HG03095 (cell line): ENCODE measurements around the gene GGA2.

Source experiments
- ATAC-seq: cut with Tn5 transposase; IDR thresholded peaks from one replicate; pipeline ENCODE4 v1.9.1; 2021; ENCODE audit warnings: moderate library complexity; ENCODE audit not compliant: unreplicated experiment

Gene GGA2

DNA sequence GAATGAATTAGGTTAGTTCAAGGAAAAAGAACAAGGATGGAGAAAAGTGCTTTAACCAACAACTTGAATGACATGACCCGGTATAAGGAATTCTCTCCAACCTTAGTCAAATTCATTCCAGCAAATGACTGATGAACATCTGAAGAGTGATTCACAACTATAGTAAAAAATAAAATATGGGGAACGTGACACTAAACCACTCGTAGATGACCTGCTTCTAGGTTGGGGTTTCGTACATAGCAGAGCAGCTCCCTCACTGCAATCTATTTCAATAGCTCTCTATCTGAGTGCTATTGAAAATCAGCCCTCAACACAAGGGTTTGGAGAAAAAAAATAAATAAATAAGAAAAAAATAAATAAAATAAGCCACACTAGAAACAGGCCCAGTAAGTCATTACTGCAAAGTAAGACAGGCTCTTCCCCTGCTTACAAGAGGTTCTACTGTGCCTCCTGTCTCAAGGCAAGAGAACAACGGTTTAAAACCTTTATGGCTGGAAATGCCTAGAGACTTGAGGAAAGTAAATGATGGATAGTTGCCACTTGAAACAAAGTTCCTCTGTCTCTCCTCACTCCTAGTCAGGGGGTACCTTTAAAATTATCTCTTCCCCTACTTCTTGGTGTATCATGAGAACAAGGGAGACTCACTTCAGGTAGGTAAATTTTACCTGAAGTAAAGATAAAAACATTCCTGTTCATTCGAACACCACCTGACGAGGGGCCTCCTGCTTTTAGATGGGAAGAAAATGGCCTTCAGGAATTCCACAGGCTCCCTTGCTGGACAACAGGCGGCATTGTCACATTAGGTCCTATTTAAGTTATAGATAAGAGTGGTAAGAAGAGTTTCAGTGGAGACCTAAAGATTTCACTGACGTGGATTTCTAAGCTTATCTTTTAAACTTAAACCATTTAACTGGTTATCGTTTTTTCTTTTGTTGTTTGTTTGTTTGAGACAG is 77.8 kb downstream of the GGA2 start:
- ATAC-seq, result no peak

GRCh38 chr16:23428351-23428750 is 81.9 kb downstream of the GGA2 start:
- ATAC-seq, result no peak

GRCh38 chr16:23424292-23424958 is 85.9 kb downstream of the GGA2 start:
- no peak for ATAC-seq

GRCh38 chr16:23423496-23424049 is 86.7 kb downstream of the GGA2 start:
- ATAC-seq, result no peak

GRCh38 chr16:23420011-23420410 is 90.3 kb downstream of the GGA2 start:
- ATAC-seq, result no peak

DNA sequence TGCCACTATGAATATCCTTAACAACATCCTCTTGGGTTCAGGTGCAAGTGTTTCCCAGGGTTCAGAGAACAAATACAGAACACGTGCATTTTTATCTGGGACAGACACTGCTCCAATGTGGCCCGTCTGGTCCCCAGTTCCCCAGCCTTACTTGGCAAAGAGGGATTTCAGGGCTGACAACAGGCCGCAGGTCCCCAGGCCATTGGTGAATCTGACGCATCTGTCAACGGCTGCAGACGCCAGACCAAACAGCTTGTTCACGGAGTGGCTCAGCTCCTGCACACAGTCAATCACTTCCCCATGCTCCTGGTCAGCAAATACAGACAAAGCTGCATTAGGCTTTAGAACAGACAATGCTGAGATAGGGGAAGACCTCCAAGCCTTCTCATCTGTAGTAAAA is 93.5 kb downstream of the GGA2 start:
- ATAC-seq, result no peak

DNA sequence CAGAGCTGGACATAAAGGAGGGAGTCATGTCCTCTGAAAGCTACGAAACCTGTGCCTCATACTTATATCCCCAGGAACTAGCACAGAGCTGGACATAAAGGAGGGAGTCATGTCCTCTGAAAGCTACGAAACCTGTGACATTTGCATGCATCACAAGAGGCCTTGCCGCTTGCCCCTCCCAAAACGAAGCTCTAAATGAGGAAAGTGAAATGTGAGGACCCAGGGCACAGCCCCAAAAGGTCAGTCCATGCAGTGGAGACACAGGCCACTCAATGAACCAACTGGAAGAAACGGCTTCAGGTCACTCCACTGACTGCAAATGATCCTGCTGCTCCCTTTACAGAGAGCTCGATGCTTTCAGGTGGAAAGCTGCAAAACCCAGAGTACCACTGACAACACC is 95.6 kb downstream of the GGA2 start:
- no peak for ATAC-seq
